Astrocyte (in vitro differentiated cells and primary cell): ENCODE data around the gene IVNS1ABP. TPM values are rescaled to one million over a fixed set of nuclear protein-coding genes. Genes with fewer than 3 reads are reported as not detected.

Experiments used
- DNase-seq: peaks from one replicate; pipeline ENCODE4 v3.0.0-alpha.2; 2010; ENCODE audit warnings: low read depth
- FAIRE-seq: peaks from 2 replicates; lab custom pipeline; 2011; peaks lifted over from hg19 to GRCh38; lab: Jason Lieb, UNC
- H2AFZ ChIP-seq: 2 replicates; pipeline ENCODE4 v1.6.0; 2012; ENCODE audit warnings: low read depth, low read length, inconsistent platforms
- H3K27ac ChIP-seq: 2 replicates; pipeline ENCODE4 v1.5.1; 2011; ENCODE audit warnings: low read depth, low read length, inconsistent platforms
- H3K27me3 ChIP-seq: 2 replicates; pipeline ENCODE4 v1.6.0; 2011; ENCODE audit warnings: low read length, inconsistent platforms; ENCODE audit not compliant: insufficient read depth
- H3K36me3 ChIP-seq: 2 replicates; pipeline ENCODE4 v1.5.1; 2011; ENCODE audit warnings: low read length, inconsistent platforms; ENCODE audit not compliant: insufficient read depth
- H3K4me1 ChIP-seq: 2 replicates; pipeline ENCODE4 v1.5.1; 2011; ENCODE audit warnings: low read length, inconsistent platforms; ENCODE audit not compliant: insufficient read depth
- H3K4me2 ChIP-seq: 2 replicates; pipeline ENCODE4 v1.6.0; 2012; ENCODE audit warnings: low read length, inconsistent platforms
- H3K4me3 ChIP-seq: 2 replicates; pipeline ENCODE4 v1.5.1; 2011; ENCODE audit warnings: low read depth, mild to moderate bottlenecking, low read length, inconsistent platforms; ENCODE audit not compliant: insufficient read depth
- H3K79me2 ChIP-seq: 2 replicates; pipeline ENCODE4 v1.6.0; 2012; ENCODE audit warnings: mild to moderate bottlenecking, low read length, inconsistent platforms; ENCODE audit not compliant: insufficient read depth
- H3K9ac ChIP-seq: 2 replicates; pipeline ENCODE4 v1.6.0; 2012; ENCODE audit warnings: mild to moderate bottlenecking, low read length, inconsistent platforms
- H3K9me3 ChIP-seq: 2 replicates; pipeline ENCODE4 v1.5.1; 2012; ENCODE audit warnings: low read depth, mild to moderate bottlenecking, low read length, inconsistent platforms; ENCODE audit not compliant: insufficient read depth
- H4K20me1 ChIP-seq: 2 replicates; pipeline ENCODE4 v1.6.0; 2012; ENCODE audit warnings: low read length, inconsistent platforms; ENCODE audit not compliant: insufficient read depth
- H3K27ac Mint-ChIP-seq: one replicate; pipeline ENCODE4 v1.8.0; 2021; ENCODE audit warnings: mild to moderate bottlenecking, mixed read lengths; ENCODE audit not compliant: unreplicated experiment
- H3K27me3 Mint-ChIP-seq: one replicate; pipeline ENCODE4 v1.8.0; 2021; ENCODE audit warnings: low read depth, mixed read lengths; ENCODE audit not compliant: unreplicated experiment
- H3K36me3 Mint-ChIP-seq: one replicate; pipeline ENCODE4 v1.8.0; 2021; ENCODE audit warnings: low read depth, mixed read lengths; ENCODE audit not compliant: unreplicated experiment
- H3K4me1 Mint-ChIP-seq: one replicate; pipeline ENCODE4 v1.8.0; 2021; ENCODE audit warnings: low read depth, mixed read lengths; ENCODE audit not compliant: unreplicated experiment
- H3K4me3 Mint-ChIP-seq: one replicate; pipeline ENCODE4 v1.8.0; 2021; ENCODE audit warnings: mild to moderate bottlenecking, moderate library complexity, mixed read lengths; ENCODE audit not compliant: unreplicated experiment
- H3K9me3 Mint-ChIP-seq: one replicate; pipeline ENCODE4 v1.8.0; 2021; ENCODE audit warnings: mild to moderate bottlenecking, mixed read lengths; ENCODE audit not compliant: unreplicated experiment
- EZH2 ChIP-seq: IDR thresholded peaks from 2 replicates; pipeline ENCODE4 v1.6.1; 2012; ENCODE audit warnings: mild to moderate bottlenecking, low read length, inconsistent platforms; ENCODE audit not compliant: insufficient read depth
- total RNA-seq: library from RNA; stranded (reverse); gene quantifications from 2 replicates; pipeline ENCODE4 v1.2.1, GENCODE V29; 2021
- TF ChIP-seq, protein P1 (sequence below): IDR thresholded peaks from 2 replicates; pipeline ENCODE4 v1.5.1; 2011; ENCODE audit warnings: low read depth, mild to moderate bottlenecking, inconsistent platforms, low read length, moderate library complexity; ENCODE audit not compliant: insufficient read depth

The IVNS1ABP gene
- total RNA-seq, 1 donor from 2014 or later = 107 TPM

- TF ChIP-seq, protein P1, sequence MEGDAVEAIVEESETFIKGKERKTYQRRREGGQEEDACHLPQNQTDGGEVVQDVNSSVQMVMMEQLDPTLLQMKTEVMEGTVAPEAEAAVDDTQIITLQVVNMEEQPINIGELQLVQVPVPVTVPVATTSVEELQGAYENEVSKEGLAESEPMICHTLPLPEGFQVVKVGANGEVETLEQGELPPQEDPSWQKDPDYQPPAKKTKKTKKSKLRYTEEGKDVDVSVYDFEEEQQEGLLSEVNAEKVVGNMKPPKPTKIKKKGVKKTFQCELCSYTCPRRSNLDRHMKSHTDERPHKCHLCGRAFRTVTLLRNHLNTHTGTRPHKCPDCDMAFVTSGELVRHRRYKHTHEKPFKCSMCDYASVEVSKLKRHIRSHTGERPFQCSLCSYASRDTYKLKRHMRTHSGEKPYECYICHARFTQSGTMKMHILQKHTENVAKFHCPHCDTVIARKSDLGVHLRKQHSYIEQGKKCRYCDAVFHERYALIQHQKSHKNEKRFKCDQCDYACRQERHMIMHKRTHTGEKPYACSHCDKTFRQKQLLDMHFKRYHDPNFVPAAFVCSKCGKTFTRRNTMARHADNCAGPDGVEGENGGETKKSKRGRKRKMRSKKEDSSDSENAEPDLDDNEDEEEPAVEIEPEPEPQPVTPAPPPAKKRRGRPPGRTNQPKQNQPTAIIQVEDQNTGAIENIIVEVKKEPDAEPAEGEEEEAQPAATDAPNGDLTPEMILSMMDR = no peak
- no peak for TF ChIP-seq EZH2
- Mint-ChIP-seq H3K4me1 (no peaks in the 10 kb centered on the region), H3K4me3 (no peak overlapping the region), H3K27me3 (no peaks in the 10 kb centered on the region), H3K9me3 (no peaks in the 10 kb centered on the region), H3K27ac (no peak overlapping the region), H3K36me3 (no peaks in the 10 kb centered on the region)
- no peak overlapping the region for H3K9ac ChIP-seq
- H3K36me3 ChIP-seq = no peaks in the 10 kb centered on the region
- H2AFZ ChIP-seq = no peak overlapping the region
- DNase-seq = no peak
- H3K4me3 ChIP-seq = no peak overlapping the region
- H3K4me2 ChIP-seq = no peak overlapping the region
- H3K79me2 ChIP-seq = no peaks in the 10 kb centered on the region
- H3K9me3 ChIP-seq = no peaks in the 10 kb centered on the region
- H3K27me3 ChIP-seq = no peaks in the 10 kb centered on the region
- FAIRE-seq = no peak
- H4K20me1 ChIP-seq = no peaks in the 10 kb centered on the region
- no peaks in the 10 kb centered on the region for H3K4me1 ChIP-seq
- no peak overlapping the region for H3K27ac ChIP-seq
Measured at GRCh38 chr1:185265314-185265713, 51.7 kb downstream of the IVNS1ABP start.

DNA sequence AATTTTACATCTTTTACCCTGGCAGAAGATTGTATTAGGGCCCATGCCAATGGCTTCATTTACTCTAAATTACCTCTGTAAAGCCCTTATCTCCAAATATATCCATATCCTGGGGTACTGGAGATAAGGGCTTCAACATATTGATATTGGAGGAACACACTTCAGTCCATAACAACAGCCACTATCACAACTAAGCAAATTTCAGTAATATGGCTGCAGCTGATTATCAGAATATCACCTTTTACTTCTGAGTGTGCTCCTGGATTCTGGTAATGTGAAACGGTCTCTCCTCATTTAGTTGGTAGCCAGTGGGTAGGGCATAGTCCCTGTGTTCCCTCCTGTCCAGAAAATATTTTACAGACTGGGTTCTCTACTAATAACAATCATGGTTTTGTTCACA lies 53.3 kb downstream of the IVNS1ABP start:
- no peaks in the 10 kb centered on the region for H4K20me1 ChIP-seq
- Mint-ChIP-seq H3K36me3 (no peaks in the 10 kb centered on the region), H3K9me3 (no peaks in the 10 kb centered on the region), H3K4me1 (peaks cover 3% of the 10 kb centered on the region), H3K27ac (no peak overlapping the region), H3K27me3 (no peaks in the 10 kb centered on the region), H3K4me3 (no peak overlapping the region)
- H3K79me2 ChIP-seq = no peaks in the 10 kb centered on the region
- no peak overlapping the region for H3K4me3 ChIP-seq
- H3K27ac ChIP-seq = no peak overlapping the region
- H3K4me2 ChIP-seq = no peak overlapping the region
- no peak overlapping the region for H2AFZ ChIP-seq
- FAIRE-seq = no peak
- H3K36me3 ChIP-seq = no peaks in the 10 kb centered on the region
- no peaks in the 10 kb centered on the region for H3K9me3 ChIP-seq
- H3K9ac ChIP-seq = no peak overlapping the region
- H3K4me1 ChIP-seq = no peaks in the 10 kb centered on the region
- H3K27me3 ChIP-seq = no peaks in the 10 kb centered on the region
- TF ChIP-seq, protein P1 = no peak
- no peak for TF ChIP-seq EZH2
- DNase-seq = no peak

DNA sequence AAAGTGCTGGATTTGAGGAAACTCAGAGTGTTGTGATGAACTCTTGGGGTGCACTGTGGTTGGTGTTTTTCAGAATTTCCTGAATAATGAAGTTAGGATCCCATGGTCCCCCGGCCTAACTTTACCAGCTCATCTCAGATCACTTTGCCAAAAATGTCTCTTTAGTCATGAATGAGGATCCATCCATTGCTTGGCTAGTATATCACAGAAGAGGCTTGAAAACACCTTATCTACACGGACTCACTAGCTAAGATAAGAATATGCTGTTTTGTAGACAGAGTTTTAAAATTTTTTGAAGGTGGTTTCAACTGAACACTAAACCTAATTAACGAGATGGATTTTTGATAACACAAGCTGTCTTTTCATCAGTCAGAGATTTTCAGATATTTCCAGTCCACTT lies 53.8 kb downstream of the IVNS1ABP start:
- Mint-ChIP-seq H3K36me3 (no peaks in the 10 kb centered on the region), H3K27me3 (no peaks in the 10 kb centered on the region), H3K27ac (no peak overlapping the region), H3K4me3 (no peak overlapping the region), H3K4me1 (peaks cover 3% of the 10 kb centered on the region), H3K9me3 (no peaks in the 10 kb centered on the region)
- Histone ChIP-seq H2AFZ (no peak overlapping the region), H3K4me2 (no peak overlapping the region), H3K27ac (no peak overlapping the region), H3K36me3 (no peaks in the 10 kb centered on the region), H3K9ac (no peak overlapping the region), H3K79me2 (no peaks in the 10 kb centered on the region), H3K27me3 (no peaks in the 10 kb centered on the region), H4K20me1 (no peaks in the 10 kb centered on the region), H3K9me3 (no peaks in the 10 kb centered on the region), H3K4me3 (no peak overlapping the region), H3K4me1 (no peaks in the 10 kb centered on the region)
- DNase-seq = no peak
- no peak for FAIRE-seq
- TF ChIP-seq EZH2 = no peak
- TF ChIP-seq, protein P1 = no peak
